ENCODE data around the gene CXADR.
"Not testable (repeated sequence)": the region's sequence is repeated elsewhere in the genome, so short reads cannot be mapped to it uniquely, and the experiment has no call there.

Gene CXADR

GRCh38 chr21:17512253-17513213 lies at the start of gene CXADR:
CXADR (plus strand) TSS chr21:17513043; CDS start chr21:17513130, 87 bp downstream.
- peak; percentile 96 for DNase-seq (ENCODE audit: low spot score)

GRCh38 chr21:17466166-17466565 lies 46.7 kb upstream of the CXADR start:
- DNase-seq (ENCODE audit: low spot score) = no peak

GRCh38 chr21:17467392-17467791 lies 45.5 kb upstream of the CXADR start:
- no peak for DNase-seq (ENCODE audit: low spot score)

- DNase-seq (ENCODE audit: low spot score) = no peak
These were observed 45.0 kb upstream of the CXADR start for GRCh38 chr21:17467829-17468228.

GRCh38 chr21:17468698-17469097 lies 44.1 kb upstream of the CXADR start:
- no peak for DNase-seq (ENCODE audit: low spot score)

- DNase-seq (ENCODE audit: low spot score) = no peak
These were observed 43.1 kb upstream of the CXADR start for GRCh38 chr21:17469727-17470126.

- DNase-seq (ENCODE audit: low spot score) = no peak
These were observed 40.7 kb upstream of the CXADR start for GRCh38 chr21:17472182-17472581.

GRCh38 chr21:17472592-17473271 lies 40.1 kb upstream of the CXADR start:
- DNase-seq (ENCODE audit: low spot score) = no peak

- no peak for DNase-seq (ENCODE audit: low spot score)
These were observed 36.8 kb upstream of the CXADR start for GRCh38 chr21:17476006-17476405.

GRCh38 chr21:17478156-17478555 lies 34.7 kb upstream of the CXADR start:
- DNase-seq (ENCODE audit: low spot score) = not testable (repeated sequence)

- DNase-seq (ENCODE audit: low spot score) = no peak
These were observed 33.2 kb upstream of the CXADR start for GRCh38 chr21:17479606-17480005.

GRCh38 chr21:17482928-17483327 lies 29.9 kb upstream of the CXADR start:
- DNase-seq (ENCODE audit: low spot score) = no peak

GRCh38 chr21:17488620-17489019 lies 24.2 kb upstream of the CXADR start:
- no peak for DNase-seq (ENCODE audit: low spot score)

- DNase-seq (ENCODE audit: low spot score) = not testable (repeated sequence)
These were observed 23.3 kb upstream of the CXADR start for GRCh38 chr21:17489565-17489964.

- no peak for DNase-seq (ENCODE audit: low spot score)
These were observed 21.0 kb upstream of the CXADR start for GRCh38 chr21:17491716-17492414.

GRCh38 chr21:17492415-17493168 lies 20.3 kb upstream of the CXADR start:
- DNase-seq (ENCODE audit: low spot score) = no peak

GRCh38 chr21:17494051-17494450 lies 18.8 kb upstream of the CXADR start:
- DNase-seq (ENCODE audit: low spot score) = no peak

GRCh38 chr21:17495680-17496079 lies 17.2 kb upstream of the CXADR start:
- DNase-seq (ENCODE audit: low spot score) = no peak

- no peak for DNase-seq (ENCODE audit: low spot score)
These were observed 15.5 kb upstream of the CXADR start for GRCh38 chr21:17497316-17497715.

- no peak for DNase-seq (ENCODE audit: low spot score)
These were observed 14.3 kb upstream of the CXADR start for GRCh38 chr21:17498586-17498985.

GRCh38 chr21:17501107-17502006 lies 11.5 kb upstream of the CXADR start:
- DNase-seq (ENCODE audit: low spot score) = no peak
